ENCODE results near the gene RNF215. TPM values are rescaled to one million over a fixed set of nuclear protein-coding genes. Genes with fewer than 3 reads are reported as not detected.

Gene RNF215
- total RNA-seq, 1 experiment from 2014 or later, result 24.0 TPM

GRCh38 chr22:30420347-30421125 lies 33.3 kb upstream of the RNF215 start:
- Histone ChIP-seq H3K27me3 (ENCODE audit: insufficient read depth, low read depth) (no peaks in the 10 kb centered on the region), H3K9me2 (ENCODE audit: insufficient read depth) (no peaks in the 10 kb centered on the region), H3K4me1 (replicated peaks; ENCODE audit: insufficient read depth) (peaks cover 68% of the 10 kb centered on the region), H3K27ac (peak overlapping the region; percentile 93), H2AFZ (no peak overlapping the region), H4K20me1 (ENCODE audit: insufficient read depth) (no peaks in the 10 kb centered on the region), H3K79me2 (ENCODE audit: low read depth) (peaks cover 24% of the 10 kb centered on the region), H3K4me2 (peak overlapping the region; percentile 88), H3K9me3 (ENCODE audit: insufficient read depth, low read depth) (no peaks in the 10 kb centered on the region), H3K4me3 (peak overlapping the region; percentile 70; the same call in 1 of the 2 replicates), H3F3A (ENCODE audit: insufficient read depth, low read depth) (peaks cover 81% of the 10 kb centered on the region), H3K36me3 (ENCODE audit: low read depth) (peaks cover 44% of the 10 kb centered on the region)
- POLR2A ChIA-PET (ENCODE audit: unreplicated experiment), result interaction anchor here (0.5 to 0.7 kb wide), 4 partner anchors 24 to 36 kb away, joined by 3 to 7 read pairs (median 6); no protein-coding TSS in a partner anchor
- peak; percentile 56 to 97 for DNase-seq
- TF ChIP-seq CTCF (conservative IDR thresholded peaks at IDR 0.05) (no peak), EZH2 (IDR thresholded peaks at IDR 0.05; ENCODE audit: low read depth) (no peak)
- CTCF ChIA-PET, result interaction anchor here (1.0 kb wide), 2 partner anchors 9 to 24 kb away, joined by 3 to 7 read pairs; partner anchors contain the start of gene SEC14L2
- no TSS peak for BruUV-seq (replicated peaks)
- intact Hi-C loops (cut with micrococcal nuclease; ENCODE audit: unreplicated experiment), result loop anchor here (1.0 to 10.0 kb wide), 2 partner anchors 22 to 184 kb away; partner anchors contain the start of gene TCN2

DNA sequence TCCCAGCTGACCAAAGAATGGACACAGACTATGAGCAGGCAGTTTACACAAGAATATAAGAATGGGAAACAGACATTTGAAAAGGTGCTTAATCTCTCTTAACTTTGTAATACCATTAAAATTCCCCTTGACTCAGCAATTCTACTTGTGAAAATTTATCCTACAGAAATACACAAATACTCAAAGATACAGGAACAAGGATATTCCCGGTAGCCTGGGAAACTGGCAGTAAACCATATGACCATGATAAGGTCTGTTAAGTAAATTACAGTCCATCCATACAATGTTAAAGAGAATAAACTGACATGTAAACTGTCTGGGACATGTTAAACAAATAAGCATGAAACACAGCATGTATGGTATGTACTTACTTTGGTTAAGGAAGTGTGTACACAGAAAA lies 29.6 kb upstream of the RNF215 start:
- H3K27ac ChIP-seq, result peak overlapping the region; percentile 40

GRCh38 chr22:30416403-30416802 lies 29.2 kb upstream of the RNF215 start:
- ChIA-PET CTCF (no interaction called here), POLR2A (ENCODE audit: unreplicated experiment) (no interaction called here)
- no peaks in the 10 kb centered on the region for H3K27me3 ChIP-seq (ENCODE audit: insufficient read depth, low read depth)
- no peak for TF ChIP-seq CTCF (conservative IDR thresholded peaks at IDR 0.05)
- H3K27ac ChIP-seq, result peak overlapping the region; percentile 40
- H3K4me1 ChIP-seq (replicated peaks; ENCODE audit: insufficient read depth), result peaks cover 51% of the 10 kb centered on the region
- H3F3A ChIP-seq (ENCODE audit: insufficient read depth, low read depth), result peaks cover 71% of the 10 kb centered on the region
- no TSS peak for BruUV-seq (replicated peaks)
- H3K4me2 ChIP-seq, result peak overlapping the region; percentile 12
- H2AFZ ChIP-seq, result no peak overlapping the region
- no peaks in the 10 kb centered on the region for H4K20me1 ChIP-seq (ENCODE audit: insufficient read depth)
- no peaks in the 10 kb centered on the region for H3K9me3 ChIP-seq (ENCODE audit: insufficient read depth, low read depth)
- peaks cover 64% of the 10 kb centered on the region for H3K36me3 ChIP-seq (ENCODE audit: low read depth)
- H3K79me2 ChIP-seq (ENCODE audit: low read depth), result peaks cover 8% of the 10 kb centered on the region
- peak in 1 of 2 experiments; percentile 80 for DNase-seq
- no peak overlapping the region for H3K4me3 ChIP-seq
- intact Hi-C loops (cut with micrococcal nuclease; ENCODE audit: unreplicated experiment), result no loop called here
- H3K9me2 ChIP-seq (ENCODE audit: insufficient read depth), result no peaks in the 10 kb centered on the region

More for the DNA sequence above, 29.6 kb upstream of the RNF215 start:
- H4K20me1 ChIP-seq (ENCODE audit: insufficient read depth), result no peaks in the 10 kb centered on the region
- BruUV-seq (replicated peaks), result no TSS peak
- H3K27me3 ChIP-seq (ENCODE audit: insufficient read depth, low read depth), result no peaks in the 10 kb centered on the region
- no peak overlapping the region for H2AFZ ChIP-seq
- TF ChIP-seq EZH2 (IDR thresholded peaks at IDR 0.05; ENCODE audit: low read depth) (no peak), CTCF (conservative IDR thresholded peaks at IDR 0.05) (no peak)
- no peak overlapping the region for H3K4me3 ChIP-seq
- peaks cover 55% of the 10 kb centered on the region for H3K4me1 ChIP-seq (replicated peaks; ENCODE audit: insufficient read depth)
- peaks cover 65% of the 10 kb centered on the region for H3K36me3 ChIP-seq (ENCODE audit: low read depth)
- no peak for DNase-seq
- peaks cover 73% of the 10 kb centered on the region for H3F3A ChIP-seq (ENCODE audit: insufficient read depth, low read depth)
- H3K9me3 ChIP-seq (ENCODE audit: insufficient read depth, low read depth), result no peaks in the 10 kb centered on the region
- H3K9me2 ChIP-seq (ENCODE audit: insufficient read depth), result no peaks in the 10 kb centered on the region
- ChIA-PET CTCF (no interaction called here), POLR2A (ENCODE audit: unreplicated experiment) (no interaction called here)
- intact Hi-C loops (cut with micrococcal nuclease; ENCODE audit: unreplicated experiment), result no loop called here
- peak overlapping the region; percentile 12; the same call in 1 of the 2 replicates for H3K4me2 ChIP-seq
- H3K79me2 ChIP-seq (ENCODE audit: low read depth), result peaks cover 12% of the 10 kb centered on the region
